GM21723 (cell line): Measurements from ENCODE around the gene CRYL1.
"Not testable (repeated sequence)": the region's sequence is repeated elsewhere in the genome, so short reads cannot be mapped to it uniquely, and the experiment has no call there.

ENCODE experiments used
- ATAC-seq: cut with Tn5 transposase; IDR thresholded peaks from one replicate; pipeline ENCODE4 v1.9.1; 2021; ENCODE audit warnings: mild to moderate bottlenecking, moderate library complexity; ENCODE audit not compliant: unreplicated experiment

The CRYL1 gene

DNA sequence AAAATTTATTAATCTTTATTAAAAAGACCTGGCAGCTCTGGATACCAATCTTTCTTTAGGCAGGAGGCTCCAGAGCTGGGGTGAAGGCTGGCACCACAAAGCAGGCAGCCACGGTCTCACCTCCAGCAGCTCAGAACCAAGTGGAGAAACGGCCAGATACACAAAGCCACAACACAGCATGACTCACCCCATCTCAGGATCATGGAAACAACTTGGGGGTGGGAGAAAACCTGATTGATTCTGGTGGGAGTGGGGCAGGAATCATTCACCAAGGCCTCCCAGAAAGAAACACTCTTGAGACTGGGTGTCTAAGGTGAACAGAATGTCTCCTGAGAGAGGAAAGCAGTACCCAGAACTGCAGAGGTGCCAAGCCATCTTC is 64.2 kb downstream of the CRYL1 start:
- no peak for ATAC-seq

DNA sequence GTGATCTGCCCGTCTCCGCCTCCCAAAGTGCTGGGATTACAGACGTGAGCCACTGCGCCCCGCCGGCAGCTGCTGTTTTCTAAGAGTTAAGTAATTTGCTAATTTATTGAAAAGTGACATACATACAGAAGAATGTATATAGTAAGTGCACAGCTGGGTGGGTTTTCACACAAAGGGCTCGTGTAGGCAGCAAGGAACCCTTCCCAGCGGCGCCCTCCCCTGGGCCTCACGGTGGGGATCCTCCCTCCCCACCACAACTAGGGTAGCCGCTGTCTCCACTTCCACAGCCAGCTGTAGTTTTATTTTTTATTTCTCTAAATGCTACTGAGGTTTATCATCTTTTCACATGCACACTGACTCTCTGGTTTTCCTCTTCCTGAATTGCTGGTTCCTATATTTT is 64.9 kb downstream of the CRYL1 start:
- no peak for ATAC-seq

DNA sequence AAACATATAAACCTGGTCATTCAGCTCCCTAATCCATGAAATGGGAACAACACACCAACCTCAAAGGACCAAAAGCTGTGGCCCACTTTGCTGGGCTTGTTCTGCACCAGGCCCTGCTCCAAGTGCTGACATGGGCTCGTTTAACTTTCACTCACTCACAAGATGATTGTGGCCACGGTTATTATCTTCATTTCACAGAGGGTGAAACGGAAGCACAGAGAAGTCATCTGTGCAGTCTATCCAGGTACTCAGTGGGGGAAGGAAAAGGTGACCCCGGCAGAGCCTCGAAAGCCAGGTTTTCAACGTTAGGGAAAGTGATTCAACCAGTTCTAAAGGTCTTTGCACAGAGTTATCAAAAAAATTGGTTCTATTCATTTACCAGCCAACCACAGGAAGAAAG is 68.0 kb downstream of the CRYL1 start:
- no peak for ATAC-seq

DNA sequence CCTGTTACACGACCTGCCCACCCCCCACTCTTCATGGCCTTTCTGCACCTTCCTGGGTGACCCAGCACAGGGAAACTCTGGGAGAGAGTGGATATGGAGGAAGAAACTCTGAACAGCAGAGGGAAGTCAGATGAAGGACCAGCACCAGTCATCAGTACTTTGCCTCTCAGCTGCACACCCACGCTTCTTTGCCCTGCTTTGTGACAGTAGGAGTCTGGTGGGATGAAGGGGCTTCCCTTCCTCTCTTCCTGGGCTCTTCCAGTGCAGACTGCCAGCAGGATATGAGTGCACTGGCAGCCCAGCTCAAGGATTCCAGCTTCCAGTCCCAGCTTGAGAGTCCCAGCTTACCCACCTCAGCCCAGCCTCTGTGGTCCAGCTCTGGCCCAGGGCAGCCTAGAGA is 68.9 kb downstream of the CRYL1 start:
- ATAC-seq = no peak

DNA sequence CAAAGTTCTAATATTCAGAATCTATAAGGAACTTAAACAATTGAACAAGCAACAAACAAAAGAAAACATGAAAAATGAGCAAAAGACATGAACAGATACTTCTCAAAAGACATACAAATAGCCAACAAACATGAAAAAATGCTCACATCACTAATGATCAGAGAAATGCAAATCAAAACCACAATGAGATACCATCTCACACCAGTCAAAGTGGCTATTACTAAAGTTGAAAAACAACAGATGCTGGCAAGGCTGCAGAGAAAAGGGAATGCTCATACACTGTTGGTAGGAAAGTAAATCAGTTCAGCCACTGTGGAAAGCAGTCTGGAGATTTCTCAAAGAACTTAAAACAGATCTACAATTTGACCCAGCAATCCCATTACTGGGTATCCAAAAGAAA is 74.3 kb downstream of the CRYL1 start:
- no peak for ATAC-seq

DNA sequence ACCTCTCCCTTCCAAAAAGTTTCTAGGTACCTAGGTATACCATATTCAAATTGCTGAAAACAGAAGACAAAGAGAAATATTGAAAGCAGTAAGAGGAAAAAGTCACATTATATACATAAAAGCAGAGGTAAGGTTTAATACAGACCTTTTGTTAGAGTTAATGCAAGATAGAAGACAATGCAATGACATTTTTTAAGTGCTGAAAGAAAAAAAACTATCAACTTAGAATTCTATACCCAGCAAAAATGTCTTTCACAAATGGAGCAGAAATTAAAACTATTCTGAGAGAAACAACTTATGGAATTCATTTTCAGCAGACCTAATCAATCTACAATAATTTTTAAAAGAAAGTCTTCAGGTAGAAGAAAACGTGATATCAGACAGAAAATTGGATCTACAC is 77.2 kb downstream of the CRYL1 start:
- ATAC-seq = no peak

DNA sequence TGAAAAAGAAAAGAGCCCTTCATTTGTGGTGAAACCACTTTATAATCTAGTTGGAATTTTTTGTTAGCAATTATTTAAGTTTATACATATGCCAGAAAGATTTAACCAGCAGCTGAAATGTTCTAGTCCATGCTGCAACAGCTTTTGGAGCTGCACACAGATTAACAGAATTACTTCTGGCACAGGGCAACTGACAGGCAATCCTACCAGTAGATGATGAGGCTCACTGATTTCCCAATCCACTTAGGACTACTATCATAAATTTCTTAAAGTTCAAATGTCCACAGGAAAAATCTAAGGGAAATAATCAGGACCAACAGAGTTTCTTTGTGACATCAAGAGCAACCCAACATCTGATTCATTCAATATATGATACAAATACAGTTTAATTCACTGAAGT is 78.8 kb downstream of the CRYL1 start:
- no peak for ATAC-seq

DNA sequence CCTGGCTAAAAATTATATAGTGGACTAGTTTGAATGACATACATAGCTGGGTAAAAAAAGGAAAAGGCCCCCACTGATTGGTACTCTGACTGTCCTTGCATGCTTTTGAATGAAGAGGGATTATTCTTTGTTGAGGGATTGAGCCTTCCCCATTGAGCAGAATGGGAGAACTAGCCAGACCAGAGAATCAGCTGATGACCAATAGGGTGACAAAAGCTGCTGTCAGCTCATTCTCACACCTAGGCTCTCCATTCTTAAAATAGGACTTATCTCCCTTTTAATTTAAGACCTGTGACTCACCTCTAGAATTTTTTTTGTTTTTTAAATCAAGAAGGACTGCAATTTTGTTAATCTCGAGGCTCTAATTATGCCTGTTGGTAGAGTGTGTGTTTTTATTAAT is 79.3 kb downstream of the CRYL1 start:
- no peak for ATAC-seq

DNA sequence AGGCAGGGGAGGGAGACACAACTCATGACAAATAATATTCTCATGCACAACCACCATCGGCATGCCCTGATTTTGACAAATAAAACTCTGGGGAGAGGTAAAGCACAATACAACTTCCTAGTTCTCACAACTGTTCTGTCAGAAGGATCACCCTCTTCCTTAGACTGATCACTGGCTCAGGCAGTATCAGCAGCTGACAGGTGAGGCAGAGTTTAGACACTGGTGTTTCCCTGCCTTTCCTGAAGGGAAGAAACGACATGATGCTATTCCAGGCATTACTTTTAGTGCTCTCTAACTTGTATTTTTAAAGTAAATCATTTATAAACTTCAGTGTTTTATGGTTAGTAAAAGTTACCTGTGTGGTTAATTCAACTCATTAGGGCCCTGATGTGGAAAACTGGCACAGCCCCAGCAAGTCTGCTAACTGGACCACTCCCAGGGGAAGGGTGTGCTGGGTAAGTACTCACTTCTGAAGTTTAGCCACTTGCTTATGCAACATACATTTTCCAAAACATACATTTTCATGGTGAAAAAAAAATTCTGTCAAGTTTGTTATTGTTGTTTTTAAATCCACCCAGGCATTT is 82.8 kb downstream of the CRYL1 start:
- ATAC-seq = no peak

DNA sequence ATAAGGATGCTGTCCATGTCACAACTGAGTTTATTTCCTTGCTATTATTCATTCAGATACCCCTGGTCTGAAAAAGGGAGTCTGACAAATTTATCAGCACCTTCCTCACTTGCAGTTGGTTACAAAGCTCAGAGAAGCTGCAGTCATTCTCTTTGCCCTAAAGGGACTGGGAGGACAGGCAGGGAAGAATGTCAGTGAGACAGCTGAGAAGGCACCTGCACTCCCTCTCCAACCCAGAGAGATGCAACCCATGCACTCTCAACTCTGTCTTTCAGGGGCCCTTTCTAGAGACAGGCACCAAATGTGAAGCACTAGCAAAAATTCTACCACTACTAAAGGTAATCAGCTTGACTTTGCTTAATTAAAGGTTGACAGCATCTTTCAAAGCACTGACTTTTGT is 83.3 kb downstream of the CRYL1 start:
- ATAC-seq = no peak

DNA sequence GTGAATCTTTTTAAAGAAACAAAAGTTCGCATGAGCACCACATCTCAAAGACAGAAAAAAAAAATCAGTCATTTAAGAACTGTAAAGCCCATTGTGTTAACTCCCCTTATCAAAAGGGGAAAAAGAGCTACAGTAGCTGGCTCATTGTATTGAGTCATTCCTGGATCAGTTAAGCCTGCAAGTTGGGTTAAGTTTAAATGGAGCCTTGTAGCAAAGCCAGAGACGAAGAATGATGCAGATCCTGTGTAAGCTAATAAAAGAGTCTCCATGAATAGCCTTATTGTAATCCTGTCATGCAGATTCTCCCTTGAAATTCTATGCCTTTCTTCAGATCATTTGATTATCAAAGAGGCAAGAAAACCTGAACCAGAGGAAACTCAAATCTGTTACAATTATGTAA is 83.8 kb downstream of the CRYL1 start:
- ATAC-seq = no peak

DNA sequence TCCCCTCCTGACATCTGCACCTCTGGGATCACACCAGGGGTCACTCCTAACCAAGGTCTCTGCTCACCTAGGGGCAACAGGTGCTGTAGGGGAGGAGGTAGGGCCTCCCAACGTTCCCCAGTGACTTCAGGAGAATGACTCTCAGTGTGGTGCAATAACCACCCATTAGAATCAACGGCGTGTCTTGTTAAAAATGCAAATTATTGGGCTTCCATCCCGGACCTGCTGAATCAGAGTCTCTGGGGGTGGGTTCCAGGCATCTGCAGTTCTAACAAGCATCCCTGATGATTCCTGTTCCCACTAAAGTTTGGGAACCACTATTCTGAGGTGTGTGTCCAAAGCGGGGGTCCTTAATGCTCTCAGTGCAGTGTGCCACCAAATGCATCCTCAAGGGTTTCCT is 84.6 kb downstream of the CRYL1 start:
- ATAC-seq = no peak

DNA sequence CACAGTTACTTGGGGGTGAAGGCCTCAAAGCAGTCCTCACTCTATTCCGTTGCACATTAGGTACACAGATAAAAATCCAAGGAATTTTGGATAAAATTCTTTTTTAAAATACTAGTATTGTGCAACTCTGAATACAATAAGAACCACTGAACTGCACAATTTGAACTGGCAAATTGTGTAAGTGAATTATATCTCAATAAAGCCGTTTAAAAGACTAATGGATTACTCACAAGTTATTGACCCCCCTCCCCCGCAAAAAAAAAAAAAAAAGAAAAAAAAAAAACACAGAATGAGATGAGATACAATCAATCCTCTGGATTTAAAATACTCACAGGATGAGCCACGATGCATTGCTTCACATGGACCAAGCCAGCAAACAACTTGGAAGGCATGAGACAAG is 86.4 kb downstream of the CRYL1 start:
- ATAC-seq = no peak

DNA sequence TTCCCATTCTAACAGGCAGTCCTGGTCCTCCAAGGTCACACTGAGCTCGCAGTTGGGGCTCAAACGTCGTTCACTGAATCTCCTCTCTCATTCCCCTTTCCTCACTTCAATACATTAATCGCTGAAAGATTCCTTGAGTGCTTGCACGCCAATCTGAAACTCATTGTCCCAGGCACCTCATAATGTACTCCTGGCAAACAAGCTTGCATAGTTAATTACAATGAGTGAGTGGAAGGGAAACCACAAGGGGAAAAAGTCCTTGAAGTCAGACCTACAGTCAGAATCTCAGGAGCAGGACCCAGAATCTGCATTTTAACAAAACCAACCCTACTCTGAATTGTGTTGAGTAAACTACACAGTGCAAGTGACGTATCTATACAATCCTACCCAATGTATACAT is 86.9 kb downstream of the CRYL1 start:
- ATAC-seq = no peak

DNA sequence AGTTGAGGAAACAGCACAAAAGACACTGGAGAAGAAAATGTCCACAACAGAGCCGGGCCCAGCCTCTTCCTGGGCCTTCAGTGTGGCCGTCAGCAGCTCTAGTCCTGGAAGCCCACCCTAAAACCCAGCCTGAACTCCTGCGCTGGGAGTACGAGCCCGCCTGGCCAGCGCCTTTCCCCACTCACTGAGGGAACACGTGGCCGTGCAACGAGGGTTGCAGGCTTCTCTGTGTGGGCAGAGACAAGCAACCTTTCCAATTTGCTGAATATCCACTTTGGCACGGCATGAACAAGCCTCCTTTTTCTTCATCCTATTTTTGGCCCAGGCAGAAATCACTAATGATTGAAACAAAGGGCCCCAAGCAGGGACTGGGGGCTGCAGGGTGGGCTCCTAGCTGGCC is 89.2 kb downstream of the CRYL1 start:
- ATAC-seq = no peak

DNA sequence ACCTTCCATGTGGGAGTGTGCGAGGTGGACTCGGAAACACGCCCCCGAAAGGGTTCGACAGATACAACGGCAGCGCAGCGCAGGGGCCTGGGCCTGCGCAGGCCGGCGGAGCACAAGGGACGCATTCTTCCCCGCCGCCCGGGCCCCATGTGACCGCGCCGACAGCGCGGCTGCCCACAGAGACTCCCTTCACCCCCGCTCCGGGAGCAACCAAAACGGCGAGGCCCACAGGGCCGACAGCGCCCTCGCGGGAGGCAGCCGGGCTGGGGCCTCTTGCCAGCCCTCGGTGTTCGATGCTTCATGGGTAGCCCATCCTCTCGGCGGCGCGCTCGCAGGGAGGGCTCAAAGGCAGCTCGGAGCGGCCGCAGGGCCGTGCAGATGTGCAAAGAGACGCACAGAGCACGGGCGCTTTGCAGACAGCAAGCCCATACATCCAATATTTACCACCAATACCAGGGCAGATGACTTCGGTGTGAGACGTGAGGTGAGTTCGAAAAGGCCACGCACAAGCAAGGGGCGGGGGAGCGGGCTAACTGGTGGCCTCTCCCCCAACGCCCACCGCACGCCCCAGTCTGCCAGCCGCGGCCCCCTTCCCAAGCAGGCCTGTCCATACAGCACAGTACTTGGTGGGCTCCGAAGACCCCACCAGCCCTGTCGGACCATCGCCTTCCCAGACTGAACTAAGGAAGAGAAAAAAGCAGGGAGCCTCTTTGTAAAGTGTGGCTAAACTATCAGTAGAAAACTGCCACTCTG is 89.9 kb downstream of the CRYL1 start:
- ATAC-seq = no peak

DNA sequence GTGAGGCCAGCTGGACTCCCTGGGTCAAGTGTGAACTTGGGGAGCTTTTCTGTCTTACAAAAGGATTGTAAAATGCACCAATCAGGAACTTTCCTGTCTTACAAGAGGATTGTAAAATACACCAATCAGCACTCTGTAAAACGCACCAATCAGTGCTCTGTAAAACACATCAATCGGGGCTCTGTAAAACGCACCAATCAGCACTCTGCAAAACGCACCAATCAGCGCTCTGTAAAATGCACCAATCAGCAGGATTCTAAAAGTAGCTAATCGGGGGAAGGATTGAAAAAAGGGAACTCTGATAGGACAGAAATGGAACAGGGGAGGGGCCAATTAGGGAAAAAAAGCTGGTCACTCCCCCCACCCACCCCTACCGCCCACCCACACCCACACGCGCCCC is 91.4 kb downstream of the CRYL1 start:
- ATAC-seq = not testable (repeated sequence)

DNA sequence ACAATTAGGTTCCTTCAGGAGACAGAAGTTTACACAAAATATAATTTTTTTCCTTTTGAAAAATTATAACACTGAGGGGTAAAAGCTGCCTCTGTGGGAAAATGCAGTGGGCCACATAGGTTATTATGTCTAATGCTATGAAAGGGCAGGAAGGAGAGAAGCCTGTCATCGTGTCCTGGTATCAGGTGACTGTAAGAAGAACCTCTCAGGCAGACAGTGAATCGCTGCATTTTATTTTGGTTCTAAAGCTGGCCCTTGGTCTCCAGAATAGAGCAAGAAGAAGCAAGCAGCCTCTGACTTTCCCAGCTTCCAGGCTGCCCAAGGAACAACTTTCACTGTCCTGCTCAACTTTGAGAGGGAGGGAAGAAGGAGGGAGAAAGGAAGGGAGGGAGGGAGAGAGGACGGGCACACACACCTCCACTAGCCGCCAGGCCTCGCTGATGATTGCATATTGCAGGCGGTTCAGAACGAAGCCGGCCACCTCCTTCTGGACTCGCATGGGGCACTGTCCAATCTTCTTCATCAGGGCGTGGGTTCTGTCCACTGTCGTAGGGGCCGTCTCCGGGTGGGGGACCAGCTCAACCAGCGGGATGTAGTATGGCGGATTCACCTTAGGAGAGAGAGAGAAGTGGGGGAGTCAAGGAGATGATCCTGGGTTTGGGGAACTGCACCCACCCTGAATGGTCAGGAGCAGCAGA is 93.8 kb downstream of the CRYL1 start:
- ATAC-seq = no peak

DNA sequence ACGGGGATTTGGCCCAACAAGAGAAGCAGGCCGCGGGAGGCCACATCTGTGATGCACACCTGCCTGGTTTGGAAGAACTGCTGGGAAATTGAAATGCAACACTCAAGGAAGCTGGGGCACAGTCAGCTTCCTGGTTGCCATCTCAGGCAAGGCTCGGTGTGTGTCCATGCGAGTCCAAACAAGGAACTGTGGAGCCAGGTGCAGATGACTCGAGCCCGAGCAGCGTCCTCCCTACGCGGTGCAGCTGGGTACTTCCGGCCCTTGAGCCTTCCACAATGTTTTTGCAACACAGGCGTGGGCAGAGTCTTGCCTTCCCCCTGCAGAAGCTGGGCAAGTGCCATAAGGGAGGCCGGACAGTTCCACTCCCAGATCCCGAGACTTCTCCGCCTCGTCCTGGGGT is 94.6 kb downstream of the CRYL1 start:
- ATAC-seq = no peak

DNA sequence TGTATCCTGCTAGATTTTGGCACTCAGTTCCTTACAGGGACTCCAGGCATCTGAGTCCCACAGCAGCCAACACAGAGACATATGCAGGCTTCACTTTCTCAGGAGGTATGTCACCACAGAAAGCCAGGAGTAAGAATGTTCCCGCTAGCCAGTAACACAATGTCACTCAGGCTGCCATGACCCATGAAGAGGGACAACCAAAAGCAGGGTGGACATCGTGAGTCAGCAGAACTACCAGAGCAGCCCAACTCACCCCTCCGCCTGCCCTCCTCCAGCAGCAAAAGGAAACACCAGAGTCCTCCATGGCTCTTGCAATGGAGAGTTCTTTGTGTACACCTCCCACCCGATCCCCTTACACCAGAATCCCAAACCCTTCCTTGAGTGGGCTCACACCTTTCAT is 95.4 kb downstream of the CRYL1 start:
- no peak for ATAC-seq

DNA sequence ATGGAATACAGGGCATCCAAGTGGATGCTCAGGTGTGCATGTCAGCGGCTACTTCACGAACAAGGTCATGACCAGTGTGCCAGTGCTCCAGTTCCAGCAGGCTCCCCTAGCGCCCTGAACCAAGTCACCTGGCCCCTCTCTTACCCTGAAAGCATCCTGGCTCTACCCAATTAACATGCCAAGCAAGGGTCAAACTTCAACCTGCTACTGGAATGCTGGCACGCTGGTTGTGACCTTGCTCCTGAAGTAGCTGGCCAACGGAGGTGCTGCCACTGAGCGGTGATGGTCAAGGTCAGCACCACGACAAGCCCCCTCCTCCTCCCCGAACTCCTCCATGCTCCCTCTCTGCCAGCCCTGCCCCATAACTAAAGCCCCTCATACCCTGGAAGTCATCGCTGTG is 96.0 kb downstream of the CRYL1 start:
- no peak for ATAC-seq
